GM19463 (cell line): ENCODE data around the gene PDIA6.

Experiments used
- ATAC-seq: cut with Tn5 transposase; IDR thresholded peaks from one replicate; pipeline ENCODE4 v1.9.1; 2021; ENCODE audit warnings: mild to moderate bottlenecking, moderate library complexity; ENCODE audit not compliant: unreplicated experiment

The PDIA6 gene

GRCh38 chr2:10768063-10768507 lies 44.5 kb downstream of the PDIA6 start:
- ATAC-seq: no peak

- ATAC-seq: no peak
Measured at GRCh38 chr2:10765914-10766313, 46.7 kb downstream of the PDIA6 start.

- ATAC-seq: no peak
Measured at GRCh38 chr2:10765461-10765860, 47.1 kb downstream of the PDIA6 start.

- ATAC-seq: no peak
Measured at GRCh38 chr2:10764896-10765295, 47.7 kb downstream of the PDIA6 start.

GRCh38 chr2:10764096-10764785 lies 48.3 kb downstream of the PDIA6 start:
- no peak for ATAC-seq

- no peak for ATAC-seq
Measured at GRCh38 chr2:10763461-10763800, 49.2 kb downstream of the PDIA6 start.

- no peak for ATAC-seq
Measured at GRCh38 chr2:10762651-10763460, 49.7 kb downstream of the PDIA6 start.

GRCh38 chr2:10761591-10761990 lies 51.0 kb downstream of the PDIA6 start:
- ATAC-seq: no peak

GRCh38 chr2:10760794-10761504 lies 51.6 kb downstream of the PDIA6 start:
- ATAC-seq: no peak

GRCh38 chr2:10759151-10759714 lies 53.4 kb downstream of the PDIA6 start:
- ATAC-seq: no peak

GRCh38 chr2:10757814-10758286 lies 54.7 kb downstream of the PDIA6 start:
- no peak for ATAC-seq

GRCh38 chr2:10755621-10756020 lies 57.0 kb downstream of the PDIA6 start:
- no peak for ATAC-seq

GRCh38 chr2:10753876-10754275 lies 58.7 kb downstream of the PDIA6 start:
- no peak for ATAC-seq

- no peak for ATAC-seq
Measured at GRCh38 chr2:10753156-10753555, 59.4 kb downstream of the PDIA6 start.

GRCh38 chr2:10752236-10752635 lies 60.3 kb downstream of the PDIA6 start:
- no peak for ATAC-seq

GRCh38 chr2:10750610-10751009 lies 62.0 kb downstream of the PDIA6 start:
- ATAC-seq: no peak

- no peak for ATAC-seq
Measured at GRCh38 chr2:10742666-10743065, 69.9 kb downstream of the PDIA6 start.

- ATAC-seq: no peak
Measured at GRCh38 chr2:10741139-10741538, 71.4 kb downstream of the PDIA6 start.

GRCh38 chr2:10740226-10740625 lies 72.4 kb downstream of the PDIA6 start:
- ATAC-seq: no peak

- ATAC-seq: no peak
Measured at GRCh38 chr2:10738192-10738591, 74.4 kb downstream of the PDIA6 start.

- ATAC-seq: no peak
Measured at GRCh38 chr2:10733980-10734379, 78.6 kb downstream of the PDIA6 start.
